GM18951 (cell line): Measurements from ENCODE around the gene TRIM29.

ENCODE experiments used
- POLR2A ChIP-seq: IDR thresholded peaks from 4 replicates; pipeline ENCODE4 v1.6.1; 2011; ENCODE audit warnings: mild to moderate bottlenecking; ENCODE audit not compliant: insufficient read length, insufficient read depth; ENCODE audit errors: extremely low read depth
- in situ Hi-C: fragments of 300-500 bp; cut with MboI; formaldehyde crosslinking; loops from one replicate; pipeline ENCODE4 v1.12.0; 2022; ENCODE audit warnings: low sequenced_read_pairs, mixed read lengths, inconsistent platforms; ENCODE audit not compliant: unreplicated experiment

TRIM29 gene

GRCh38 chr11:120180551-120181232, 42.8 kb upstream of the TRIM29 start:
- no peak for TF ChIP-seq POLR2A
- in situ Hi-C loops, result loop anchor here (5.0 kb wide), 1 partner anchor 47 kb away; no protein-coding TSS in a partner anchor

DNA sequence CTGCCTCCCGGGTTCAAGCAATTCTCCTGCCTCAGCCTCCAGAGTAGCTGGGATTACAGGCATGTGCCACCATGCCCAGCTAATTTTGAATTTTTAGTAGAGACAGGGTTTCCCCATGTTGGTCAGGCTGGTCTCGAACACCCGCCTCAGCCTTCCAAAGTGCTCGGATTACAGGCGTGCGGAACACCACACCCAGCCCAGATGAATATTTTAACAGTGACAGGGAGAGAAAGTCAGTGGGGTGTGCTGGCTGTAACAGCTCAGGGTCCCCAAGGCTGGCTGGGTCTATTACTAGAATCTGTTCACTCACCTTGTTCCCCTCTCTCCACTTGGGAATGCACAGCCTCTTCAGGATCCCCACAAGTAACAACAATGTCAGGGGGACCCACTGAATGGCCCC, 42.1 kb upstream of the TRIM29 start:
- in situ Hi-C loops, result loop anchor here (5.0 kb wide), 1 partner anchor 47 kb away; no protein-coding TSS in a partner anchor

GRCh38 chr11:120179057-120179672, 41.3 kb upstream of the TRIM29 start:
- no peak for TF ChIP-seq POLR2A
- in situ Hi-C loops, result no loop called here

GRCh38 chr11:120178561-120179056, 40.7 kb upstream of the TRIM29 start:
- no peak for TF ChIP-seq POLR2A
- in situ Hi-C loops, result no loop called here

- in situ Hi-C loops, result no loop called here
- no peak for TF ChIP-seq POLR2A
Observed at GRCh38 chr11:120174866-120175265, 37.0 kb upstream of the TRIM29 start.

- in situ Hi-C loops, result no loop called here
- no peak for TF ChIP-seq POLR2A
Observed at GRCh38 chr11:120173807-120174206, 35.9 kb upstream of the TRIM29 start.

- no peak for TF ChIP-seq POLR2A
- in situ Hi-C loops, result no loop called here
Observed at GRCh38 chr11:120173019-120173705, 35.2 kb upstream of the TRIM29 start.

DNA sequence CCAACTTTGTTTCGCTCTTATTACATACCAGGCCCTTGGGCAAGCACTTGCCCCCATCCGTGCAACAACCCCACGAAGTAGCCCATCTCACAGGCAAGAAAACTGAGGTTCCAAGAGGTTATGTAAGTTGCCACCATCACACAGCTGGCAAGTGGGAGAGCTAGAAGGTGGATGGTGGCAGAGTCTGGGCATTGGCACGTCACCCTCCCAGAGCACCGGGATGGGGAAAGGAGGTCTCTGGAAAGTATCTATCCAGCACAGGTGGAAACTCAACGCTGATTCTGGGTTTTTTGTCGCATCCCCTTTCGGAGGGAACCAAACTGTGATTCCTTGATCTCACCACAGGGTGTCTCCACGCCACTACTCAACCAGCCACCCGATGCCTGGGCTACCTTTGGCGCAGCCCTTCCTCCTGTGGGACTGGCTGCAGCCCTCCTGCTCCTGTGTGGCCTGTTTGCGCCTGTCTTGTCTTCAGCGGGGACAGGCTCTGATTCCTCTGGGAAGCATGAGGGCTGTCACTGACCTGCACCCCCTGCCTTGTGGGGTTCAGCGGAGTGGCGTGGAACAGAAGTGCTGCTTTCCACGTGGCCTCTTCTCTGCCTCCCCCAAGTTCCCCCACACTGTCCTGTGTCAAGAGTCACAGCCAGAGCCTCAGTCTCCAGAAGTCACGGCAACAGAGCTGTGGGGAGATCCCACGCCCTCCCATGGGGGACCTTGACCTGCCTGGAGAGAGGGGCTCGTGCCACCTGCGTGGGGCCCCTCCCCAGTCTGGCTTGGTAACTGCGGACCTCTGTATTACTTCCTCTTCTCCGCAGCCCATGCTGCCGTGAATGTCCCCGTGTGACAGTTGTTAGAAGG, 34.4 kb upstream of the TRIM29 start:
- no peak for TF ChIP-seq POLR2A
- in situ Hi-C loops, result no loop called here

DNA sequence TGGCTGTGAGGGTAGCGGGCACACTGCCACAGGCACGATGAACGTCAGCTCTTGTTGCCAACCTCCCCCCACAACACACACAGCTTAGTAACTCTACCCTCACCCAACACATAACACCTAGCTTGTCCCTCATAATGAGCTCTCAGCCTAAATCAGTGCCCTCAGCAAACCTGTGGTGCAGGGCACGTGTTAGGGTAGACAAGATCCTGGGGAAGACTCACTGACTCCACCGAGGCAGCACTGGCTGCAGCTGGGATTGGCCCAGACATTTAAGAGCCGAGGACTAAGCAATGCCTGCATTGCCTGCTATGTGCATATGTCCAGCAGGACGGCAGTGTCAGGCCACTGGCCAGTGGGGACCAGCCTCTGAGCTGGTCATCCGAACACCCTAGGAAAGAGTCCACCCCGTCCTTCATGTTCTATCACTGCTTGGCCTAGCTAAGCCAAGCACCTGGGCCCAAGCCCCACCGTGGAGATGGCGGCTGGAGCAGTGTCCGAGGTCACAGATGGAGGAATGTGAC, 32.9 kb upstream of the TRIM29 start:
- in situ Hi-C loops, result no loop called here
- no peak for TF ChIP-seq POLR2A

DNA sequence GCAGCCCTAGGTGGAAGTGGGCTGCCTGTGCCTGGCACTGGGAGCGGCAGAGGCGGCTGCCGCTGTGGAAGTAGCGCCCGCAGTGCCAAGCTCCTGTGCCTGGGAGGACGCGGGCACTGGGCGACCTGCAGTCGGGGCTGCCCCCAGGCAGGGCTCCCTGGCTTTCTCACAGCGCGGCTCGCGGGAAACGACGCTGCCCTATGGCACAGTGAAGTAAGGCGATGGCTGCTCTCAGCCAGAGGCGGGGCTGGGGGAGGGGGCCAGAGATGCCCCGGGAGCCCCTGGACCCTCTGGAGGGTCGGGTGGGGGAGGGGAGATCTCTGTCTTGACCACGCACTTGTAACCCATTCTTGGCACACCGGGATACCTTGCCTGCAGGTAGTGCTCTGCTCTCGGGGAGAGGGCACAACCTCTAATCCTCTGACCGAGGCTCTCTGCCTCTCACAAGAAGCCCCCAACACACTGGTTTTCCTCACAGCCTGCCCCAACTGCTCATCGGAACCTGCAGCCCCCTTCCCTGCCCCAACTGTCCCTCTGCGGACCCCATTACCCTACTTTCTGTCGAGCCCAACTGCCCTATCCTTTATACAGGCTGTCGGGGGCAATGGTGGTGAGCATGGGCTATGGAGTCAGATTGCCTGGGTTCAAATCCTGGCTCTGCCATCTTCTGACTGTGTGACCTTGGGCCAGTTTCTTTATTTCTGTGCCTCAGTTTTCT, 32.2 kb upstream of the TRIM29 start:
- in situ Hi-C loops, result no loop called here

DNA sequence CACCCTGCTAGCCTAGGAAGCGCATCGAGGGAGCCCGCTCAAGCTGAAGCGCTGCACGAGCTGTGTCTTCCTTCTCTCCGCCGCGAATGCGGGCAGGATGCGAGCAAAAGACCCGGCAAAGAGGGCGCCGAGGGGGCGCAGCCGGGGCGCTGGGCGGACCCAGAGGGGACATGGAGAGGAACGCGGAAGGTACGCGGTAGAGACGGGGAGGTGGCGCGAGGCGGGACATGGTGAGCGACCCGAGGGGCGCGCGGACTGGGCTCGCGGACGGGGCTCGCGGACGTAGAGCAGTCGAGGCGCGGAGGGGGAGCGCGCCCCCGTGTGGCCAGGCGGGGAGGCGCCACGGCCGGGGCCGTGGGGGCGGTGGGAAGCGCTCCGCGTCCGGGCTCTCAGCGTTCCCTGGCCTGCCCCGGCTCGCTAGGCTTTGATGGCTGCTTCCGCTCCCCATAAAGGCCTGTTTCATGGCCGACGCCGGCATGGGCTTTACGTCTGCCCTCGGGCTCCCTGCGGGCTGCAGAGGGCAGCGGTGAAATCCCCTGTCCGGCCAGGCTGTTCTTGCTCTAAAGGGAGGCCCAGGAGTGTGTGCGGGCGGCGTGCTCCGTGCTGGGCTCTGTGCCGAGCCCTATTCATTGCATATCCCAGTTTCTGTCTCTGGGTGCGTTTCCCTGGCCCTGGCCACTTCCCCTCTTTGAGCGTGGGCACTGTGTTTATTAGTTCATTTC, 31.2 kb upstream of the TRIM29 start:
- no peak for TF ChIP-seq POLR2A
- in situ Hi-C loops, result no loop called here

More for the DNA sequence above, 32.2 kb upstream of the TRIM29 start:
- no peak for TF ChIP-seq POLR2A
